Upper lobe of left lung (tissue), 6 donors: Measurements from ENCODE around the gene FMOD. TPM values are rescaled to one million over a fixed set of nuclear protein-coding genes. Genes with fewer than 3 reads are reported as not detected.

ENCODE experiments used
- ATAC-seq, 2 donors: fragments of 200-7000 bp; cut with Tn5 transposase; one replicate each; pipeline ENCODE4 v1.9.1; 2022; ENCODE audit warnings: mild to moderate bottlenecking in 2 of 2, moderate library complexity in 2 of 2; ENCODE audit not compliant: low FRiP score in 2 of 2
- DNase-seq, 2 donors: peaks; one replicate each; pipeline ENCODE4 v3.0.0-alpha.2; 2019 to 2020
- H3K27ac ChIP-seq, 4 donors: fragments of 200-600 bp; sonication (generic); one replicate each; pipeline ENCODE4 v1.5.1; 2016 to 2019
- H3K27me3 ChIP-seq, 4 donors: fragments of 200-600 bp; sonication (generic); one replicate each; pipeline ENCODE4 v1.5.1; 2017 to 2019
- H3K36me3 ChIP-seq, 4 donors: fragments of 200-600 bp; sonication (generic); one replicate each; pipeline ENCODE4 v1.5.1; 2016 to 2019
- H3K4me1 ChIP-seq, 4 donors: fragments of 200-600 bp; sonication (generic); one replicate each; pipeline ENCODE4 v1.5.1; 2018 to 2019
- H3K4me3 ChIP-seq, 4 donors: fragments of 200-600 bp; sonication (generic); one replicate each; pipeline ENCODE4 v1.5.1; 2017 to 2019; ENCODE audit warnings: mild to moderate bottlenecking in 2 of 4, moderate library complexity in 1 of 4
- H3K9me3 ChIP-seq, 4 donors: fragments of 200-600 bp; sonication (generic); one replicate each; pipeline ENCODE4 v1.5.1; 2018 to 2019
- CTCF ChIP-seq, 6 experiments: fragments of 450-650 bp in 4 of 6; fragments of 200-600 bp in 2 of 6; sonication (generic) in 2 of 6; IDR thresholded peaks; one replicate each; pipeline ENCODE4 v1.5.1; 2016 to 2019; ENCODE audit warnings: antibody characterized with exemption in 6 of 6
- EP300 ChIP-seq, 4 donors: sonication (generic); formaldehyde crosslinking; IDR thresholded peaks; one replicate each; pipeline ENCODE4 v1.5.1; 2017; ENCODE audit warnings: antibody characterized with exemption in 4 of 4, control low read depth in 2 of 4
- POLR2A ChIP-seq, 4 donors: fragments of 450-650 bp; IDR thresholded peaks; one replicate each; pipeline ENCODE4 v1.5.1; 2016 to 2017; ENCODE audit warnings: antibody characterized with exemption in 4 of 4, mild to moderate bottlenecking in 2 of 4
- POLR2AphosphoS5 ChIP-seq, 2 donors: sonication (generic); formaldehyde crosslinking; IDR thresholded peaks; one replicate each; pipeline ENCODE4 v1.5.1; 2017; ENCODE audit warnings: antibody characterized with exemption in 2 of 2
- WGBS, 2 donors: methylation state at CpG; one replicate each; pipeline ENCODE4 v1.1.5; 2017 to 2018; 5-methylcytosine and 5-hydroxymethylcytosine counted together
- total RNA-seq, 6 donors: library from RNA; depleted of rRNA in 4 of 6; stranded (reverse); fragments of >200 nt in 4 of 6; gene quantifications; one replicate each; pipeline versions ENCODE4 v1.1.0 to v1.2.1, GENCODE V29; 2016 to 2021
- donor health status: DM: no; HTN: no; CAD: no; lungs with moderate emphysema.
- donor health status: DM: no; HTN: yes; CAD: no; lungs with severe emphysema.

Gene FMOD
- total RNA-seq, 6 donors from 2014 or later = 12.5 to 46.7 (median 25.4) TPM

DNA sequence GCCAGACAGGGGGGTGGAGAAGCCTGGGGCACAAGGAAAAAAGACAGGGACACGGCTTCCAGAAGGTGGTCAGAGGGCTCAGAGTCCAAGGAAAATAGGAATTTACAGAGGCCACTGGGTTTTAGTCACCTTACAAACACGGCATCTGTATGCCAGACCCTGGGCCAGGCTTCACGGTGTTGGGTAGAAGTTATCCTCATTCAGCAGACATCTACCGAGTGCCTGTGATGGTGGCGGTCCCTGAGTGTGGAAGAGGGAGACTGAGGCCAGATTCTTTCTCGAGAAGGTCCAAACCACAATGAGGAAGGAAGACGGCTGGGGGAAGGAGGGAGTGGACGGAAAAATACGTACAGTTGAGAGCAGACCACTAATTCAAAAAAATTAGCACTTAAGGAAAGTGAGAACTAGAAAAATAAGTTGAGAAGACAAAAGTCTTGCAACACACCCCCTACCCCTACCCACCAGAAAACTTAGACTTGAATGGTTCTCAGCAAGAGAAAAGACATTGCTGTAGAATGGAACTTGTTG lies 46.5 kb downstream of the FMOD start:
- TF ChIP-seq POLR2AphosphoS5 (IDR thresholded peaks at IDR 0.05) (no peak), POLR2A (IDR thresholded peaks at IDR 0.05) (no peak), CTCF (IDR thresholded peaks at IDR 0.05) (no peak), EP300 (IDR thresholded peaks at IDR 0.05) (no peak)
- Histone ChIP-seq H3K27ac (peak overlapping the region; percentile 92 to 100 (median 99)), H3K4me3 (peak overlapping the region in 3 of 4 donors; percentile 61 to 91 (median 72)), H3K27me3 (no peaks in the 10 kb centered on the region), H3K36me3 (peaks cover 5 to 26% (median 19%) of the 10 kb centered on the region in 4 donors), H3K4me1 (peaks cover 31 to 35% (median 34%) of the 10 kb centered on the region in 4 donors), H3K9me3 (no peaks in the 10 kb centered on the region)
- no peak for DNase-seq
- 64 to 68% methylated on average over 9 of the region's 9 CpGs for WGBS, 2 donors
- ATAC-seq = no peak

DNA sequence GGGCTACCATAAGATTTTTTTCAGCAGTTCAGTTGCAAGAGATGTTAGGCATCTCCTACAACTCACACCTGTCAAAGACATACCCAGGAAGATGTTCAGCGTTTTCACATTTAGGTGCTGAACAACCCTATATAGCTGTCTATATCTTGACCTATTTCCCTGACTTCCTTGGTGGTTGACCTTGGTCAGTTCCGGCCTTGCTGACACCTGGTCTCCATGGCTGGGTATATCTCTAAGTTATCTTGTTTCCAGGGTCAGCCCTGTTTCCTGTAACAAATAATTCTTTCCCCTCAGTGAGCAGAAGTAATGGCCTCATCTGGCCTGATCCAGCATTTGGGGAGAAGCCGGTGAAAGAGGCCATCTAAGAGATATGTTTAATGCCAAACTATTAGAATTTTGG lies 48.0 kb downstream of the FMOD start:
- peaks cover 15 to 19% (median 19%) of the 10 kb centered on the region in 4 donors for H3K4me1 ChIP-seq
- no peak for ATAC-seq
- no peak for DNase-seq
- H3K27ac ChIP-seq = no peak overlapping the region
- 79 to 88% methylated on average over 3 of the region's 3 CpGs for WGBS, 2 donors
- TF ChIP-seq CTCF (IDR thresholded peaks at IDR 0.05) = no peak
- no peak for TF ChIP-seq POLR2A (IDR thresholded peaks at IDR 0.05)
- no peak for TF ChIP-seq POLR2AphosphoS5 (IDR thresholded peaks at IDR 0.05)
- no peak for TF ChIP-seq EP300 (IDR thresholded peaks at IDR 0.05)
- no peaks in the 10 kb centered on the region for H3K9me3 ChIP-seq
- H3K27me3 ChIP-seq = no peaks in the 10 kb centered on the region
- peaks cover 1 to 11% (median 8%) of the 10 kb centered on the region in 4 donors for H3K36me3 ChIP-seq
- no peak overlapping the region for H3K4me3 ChIP-seq

DNA sequence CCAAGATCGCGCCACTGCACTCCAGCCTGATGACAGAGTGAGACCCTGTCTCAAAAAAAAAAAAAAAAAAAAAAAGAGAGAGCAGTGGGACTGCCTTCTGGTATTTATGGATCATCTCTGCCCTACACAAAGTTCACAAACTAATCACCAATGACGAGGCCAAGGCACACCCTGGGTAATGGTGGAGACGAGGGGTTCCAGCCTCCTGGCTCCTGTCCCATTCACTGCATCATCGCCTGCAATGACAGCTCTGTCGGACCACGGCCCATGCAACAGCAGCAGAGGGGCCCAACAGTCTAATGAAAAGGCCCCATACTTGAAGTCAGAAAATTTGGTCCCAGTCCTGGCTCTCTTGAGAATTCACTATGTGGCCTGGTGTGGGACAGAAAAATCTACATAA lies 48.5 kb downstream of the FMOD start:
- no peaks in the 10 kb centered on the region for H3K27me3 ChIP-seq
- peaks cover 11 to 15% (median 14%) of the 10 kb centered on the region in 4 donors for H3K4me1 ChIP-seq
- ATAC-seq = no peak
- no peaks in the 10 kb centered on the region for H3K9me3 ChIP-seq
- H3K4me3 ChIP-seq = no peak overlapping the region
- H3K27ac ChIP-seq = no peak overlapping the region
- TF ChIP-seq EP300 (IDR thresholded peaks at IDR 0.05) = no peak
- TF ChIP-seq POLR2AphosphoS5 (IDR thresholded peaks at IDR 0.05) = no peak
- no peak for TF ChIP-seq POLR2A (IDR thresholded peaks at IDR 0.05)
- no peak for TF ChIP-seq CTCF (IDR thresholded peaks at IDR 0.05)
- H3K36me3 ChIP-seq = peaks cover 0 to 6% (median 4%) of the 10 kb centered on the region in 4 donors
- WGBS, 2 donors = 96% methylated on average over 7 of the region's 7 CpGs
- DNase-seq = no peak

- Histone ChIP-seq H3K27me3 (no peaks in the 10 kb centered on the region), H3K27ac (no peak overlapping the region), H3K4me3 (no peak overlapping the region), H3K4me1 (peaks cover 4 to 8% (median 7%) of the 10 kb centered on the region in 4 donors), H3K9me3 (no peaks in the 10 kb centered on the region), H3K36me3 (no peaks in the 10 kb centered on the region)
- ATAC-seq = no peak
- TF ChIP-seq EP300 (IDR thresholded peaks at IDR 0.05) (no peak), POLR2AphosphoS5 (IDR thresholded peaks at IDR 0.05) (no peak), CTCF (IDR thresholded peaks at IDR 0.05) (no peak), POLR2A (IDR thresholded peaks at IDR 0.05) (no peak)
- DNase-seq = no peak
Observed at GRCh38 chr1:203301331-203301668, 49.6 kb downstream of the FMOD start.
